Fibroblast of lung (primary cell): ENCODE results near the gene CBL. TPM values are rescaled to one million over a fixed set of nuclear protein-coding genes. Genes with fewer than 3 reads are reported as not detected.

Experiments used
- DNase-seq, 2 donors: peaks; one replicate each; pipeline versions ENCODE4 v3.0.0 to v3.0.0-alpha.2; 2010; ENCODE audit warnings: low read depth in 2 of 2
- H2AFZ ChIP-seq: 2 replicates; pipeline ENCODE4 v1.5.1; 2012; ENCODE audit warnings: low read length, control low read depth, inconsistent platforms
- H3K27ac ChIP-seq: 2 replicates; pipeline ENCODE4 v1.5.1; 2011; ENCODE audit warnings: low read length, control low read depth; ENCODE audit not compliant: insufficient read depth
- H3K27me3 ChIP-seq: 2 replicates; pipeline ENCODE4 v1.5.1; 2011; ENCODE audit warnings: mild to moderate bottlenecking, low read length; ENCODE audit not compliant: control insufficient read depth, insufficient read depth
- H3K36me3 ChIP-seq: 2 replicates; pipeline ENCODE4 v1.5.1; 2011; ENCODE audit warnings: low read length; ENCODE audit not compliant: control insufficient read depth, insufficient read depth
- H3K4me1 ChIP-seq: 2 replicates; pipeline ENCODE4 v1.5.1; 2011; ENCODE audit warnings: low read length; ENCODE audit not compliant: control insufficient read depth, insufficient read depth; ENCODE audit errors: extremely low read depth
- H3K4me2 ChIP-seq: 2 replicates; pipeline ENCODE4 v1.5.1; 2011; ENCODE audit warnings: low read length, control low read depth; ENCODE audit not compliant: insufficient read depth; ENCODE audit errors: extremely low read depth
- H3K4me3 ChIP-seq, 4 experiments: fragments of 200-600 bp in 1 of 4; sonication (generic) in 1 of 4; replicated peaks in 1 of 4; 2 replicates each; pipeline ENCODE4 v1.5.1; 2011 to 2016; ENCODE audit warnings: low read length in 4 of 4, low read depth in 3 of 4, mild to moderate bottlenecking in 3 of 4, control low read depth in 2 of 4, inconsistent platforms in 1 of 4, mixed read lengths in 1 of 4; ENCODE audit not compliant: insufficient read depth in 1 of 4; ENCODE audit errors: control extremely low read depth in 1 of 4
- H3K79me2 ChIP-seq: 2 replicates; pipeline ENCODE4 v1.5.1; 2012; ENCODE audit warnings: mild to moderate bottlenecking, low read length, inconsistent platforms; ENCODE audit not compliant: control insufficient read depth, insufficient read depth
- H3K9ac ChIP-seq: 2 replicates; pipeline ENCODE4 v1.5.1; 2011; ENCODE audit warnings: mild to moderate bottlenecking, low read length, control low read depth; ENCODE audit not compliant: insufficient read depth
- H3K9me3 ChIP-seq: 2 replicates; pipeline ENCODE4 v1.5.1; 2012; ENCODE audit warnings: low read depth, low read length; ENCODE audit not compliant: control insufficient read depth, insufficient read depth
- H4K20me1 ChIP-seq: 2 replicates; pipeline ENCODE4 v1.5.1; 2011; ENCODE audit warnings: low read length; ENCODE audit not compliant: control insufficient read depth, insufficient read depth; ENCODE audit errors: extremely low read depth
- CTCF ChIP-seq, 2 donors: IDR thresholded peaks in 1 of 2; conservative IDR thresholded peaks in 1 of 2; 1 replicate in 1 of 2; 2 replicates in 1 of 2; pipeline ENCODE4 v1.5.1; 2011 to 2012; ENCODE audit warnings: low read length in 2 of 2, control low read depth in 1 of 2, inconsistent platforms in 1 of 2, low read depth in 1 of 2, mild to moderate bottlenecking in 1 of 2
- EZH2 ChIP-seq: IDR thresholded peaks from 2 replicates; pipeline ENCODE4 v1.5.1; 2012; ENCODE audit warnings: low read length, control low read depth, mild to moderate bottlenecking; ENCODE audit errors: missing control alignments
- polyA plus RNA-seq, 2 donors: library from polyadenylated mRNA; depleted of rRNA in 1 of 2; stranded (reverse) in 1 of 2; unstranded in 1 of 2; fragments of >200 nt; gene quantifications; 2 replicates each; pipeline ENCODE4 v1.2.1, GENCODE V29; 2011 to 2012; ENCODE audit warnings: missing spikeins in 1 of 2
- total RNA-seq: library from RNA; depleted of rRNA; stranded (reverse); fragments of >200 nt; gene quantifications from 2 replicates; pipeline ENCODE4 v1.2.1, GENCODE V29; 2014

CBL gene
- total and polyA plus RNA-seq, 2 donors (not counting 1 experiment from before 2014, with no cell fraction given) = 11.1 to 12.4 TPM

GRCh38 chr11:119173453-119173852, 32.7 kb upstream of the CBL start:
- DNase-seq = no peak
- TF ChIP-seq EZH2 = no peak
- H4K20me1 ChIP-seq = no peaks in the 10 kb centered on the region

GRCh38 chr11:119175493-119176077, 30.6 kb upstream of the CBL start:
- peak in 1 of 2 donors; percentile 53 for DNase-seq
- TF ChIP-seq EZH2 = no peak
- TF ChIP-seq CTCF (conservative IDR thresholded peaks at IDR 0.05 in 1 of 2, IDR thresholded peaks at IDR 0.05 in 1 of 2; ENCODE audit: low read depth in 1 of 2, low read length in 2 of 2) = no peak
- H3K9ac ChIP-seq = no peak overlapping the region
- H3K79me2 ChIP-seq = no peaks in the 10 kb centered on the region
- no peaks in the 10 kb centered on the region for H3K27me3 ChIP-seq
- H3K4me2 ChIP-seq = no peak overlapping the region
- H3K9me3 ChIP-seq = no peaks in the 10 kb centered on the region
- H3K4me1 ChIP-seq = no peaks in the 10 kb centered on the region
- no peak overlapping the region for H2AFZ ChIP-seq
- no peak overlapping the region for H3K4me3 ChIP-seq
- H4K20me1 ChIP-seq = no peaks in the 10 kb centered on the region
- H3K27ac ChIP-seq = no peak overlapping the region
- peaks cover 5% of the 10 kb centered on the region for H3K36me3 ChIP-seq

More at GRCh38 chr11:119173453-119173852, 32.7 kb upstream of the CBL start:
- no peaks in the 10 kb centered on the region for H3K4me1 ChIP-seq
- peaks cover 3% of the 10 kb centered on the region for H3K36me3 ChIP-seq
- H3K9me3 ChIP-seq = no peaks in the 10 kb centered on the region
- H3K4me3 ChIP-seq = no peak overlapping the region
- H3K79me2 ChIP-seq = no peaks in the 10 kb centered on the region
- H3K4me2 ChIP-seq = no peak overlapping the region
- H2AFZ ChIP-seq = no peak overlapping the region
- no peak overlapping the region for H3K27ac ChIP-seq
- no peak overlapping the region for H3K9ac ChIP-seq
- H3K27me3 ChIP-seq = no peaks in the 10 kb centered on the region

- Histone ChIP-seq H3K27me3 (no peaks in the 10 kb centered on the region), H3K4me2 (no peak overlapping the region), H3K9me3 (no peaks in the 10 kb centered on the region), H3K27ac (no peak overlapping the region), H3K36me3 (peaks cover 5% of the 10 kb centered on the region), H4K20me1 (no peaks in the 10 kb centered on the region), H3K79me2 (no peaks in the 10 kb centered on the region), H3K9ac (no peak overlapping the region), H2AFZ (no peak overlapping the region), H3K4me1 (no peaks in the 10 kb centered on the region), H3K4me3 (no peak overlapping the region)
- no peak for DNase-seq
- TF ChIP-seq CTCF (conservative IDR thresholded peaks at IDR 0.05 in 1 of 2, IDR thresholded peaks at IDR 0.05 in 1 of 2; ENCODE audit: low read depth in 1 of 2, low read length in 2 of 2) (no peak), EZH2 (no peak)
Observed at GRCh38 chr11:119178166-119178680, 27.9 kb upstream of the CBL start.
